ENCODE measurements around the gene CLIP1. TPM values are rescaled to one million over a fixed set of nuclear protein-coding genes. Genes with fewer than 3 reads are reported as not detected.

CLIP1 gene
- total and polyA plus RNA-seq, 7 donors = 16.8 to 257 (median 159) TPM

- WGBS, 2 donors = 96 to 97% methylated on average over 8 of the region's 8 CpGs
These were observed 171.9 kb downstream of the CLIP1 start for GRCh38 chr12:122250536-122250935.

GRCh38 chr12:122250047-122250446, 172.4 kb downstream of the CLIP1 start:
- no peaks in the 10 kb centered on the region for H3K9me3 ChIP-seq
- H3K27ac ChIP-seq = no peak overlapping the region
- no peaks in the 10 kb centered on the region for H3K27me3 ChIP-seq
- no peak for DNase-seq
- TF ChIP-seq EP300 (IDR thresholded peaks at IDR 0.05) = no peak
- TF ChIP-seq POLR2A (IDR thresholded peaks at IDR 0.05) = no peak
- TF ChIP-seq CTCF (IDR thresholded peaks at IDR 0.05) = no peak
- TF ChIP-seq POLR2AphosphoS5 (IDR thresholded peaks at IDR 0.05) = no peak
- WGBS, 2 donors = 95 to 96% methylated on average over 6 of the region's 6 CpGs
- peaks cover 0 to 49% (median 8%) of the 10 kb centered on the region in 4 donors for H3K36me3 ChIP-seq
- no peaks in the 10 kb centered on the region for H3K4me1 ChIP-seq
- H3K4me3 ChIP-seq = no peak overlapping the region
- intact Hi-C loops (cut with DNase I) = no loop called here

More at GRCh38 chr12:122250536-122250935, 171.9 kb downstream of the CLIP1 start:
- Histone ChIP-seq H3K27ac (no peak overlapping the region), H3K27me3 (no peaks in the 10 kb centered on the region), H3K36me3 (peaks cover 0 to 53% (median 8%) of the 10 kb centered on the region in 4 donors), H3K4me3 (no peak overlapping the region), H3K9me3 (no peaks in the 10 kb centered on the region), H3K4me1 (no peaks in the 10 kb centered on the region)
- DNase-seq = no peak
- no peak for TF ChIP-seq CTCF (IDR thresholded peaks at IDR 0.05)
- no peak for TF ChIP-seq POLR2AphosphoS5 (IDR thresholded peaks at IDR 0.05)
- no peak for TF ChIP-seq EP300 (IDR thresholded peaks at IDR 0.05)
- no peak for TF ChIP-seq POLR2A (IDR thresholded peaks at IDR 0.05)
- intact Hi-C loops (cut with DNase I) = no loop called here

- TF ChIP-seq POLR2AphosphoS5 (IDR thresholded peaks at IDR 0.05) (no peak), EP300 (IDR thresholded peaks at IDR 0.05) (no peak), CTCF (IDR thresholded peaks at IDR 0.05) (no peak), POLR2A (IDR thresholded peaks at IDR 0.05) (no peak)
- 93 to 98% methylated on average over 1 of the region's 1 CpG for WGBS, 2 donors
- H3K4me3 ChIP-seq = no peak overlapping the region
- H3K9me3 ChIP-seq = no peaks in the 10 kb centered on the region
- H3K27ac ChIP-seq = no peak overlapping the region
- H3K4me1 ChIP-seq = no peaks in the 10 kb centered on the region
- no peaks in the 10 kb centered on the region for H3K27me3 ChIP-seq
- H3K36me3 ChIP-seq = peaks cover 0 to 63% (median 14%) of the 10 kb centered on the region in 4 donors
- no peak for DNase-seq
- intact Hi-C loops (cut with DNase I) = no loop called here
These were observed 176.9 kb downstream of the CLIP1 start for GRCh38 chr12:122245553-122245952.

GRCh38 chr12:122244565-122245371, 177.7 kb downstream of the CLIP1 start:
- DNase-seq = no peak
- intact Hi-C loops (cut with DNase I) = no loop called here
- Histone ChIP-seq H3K36me3 (peaks cover 0 to 63% (median 14%) of the 10 kb centered on the region in 4 donors), H3K4me3 (no peak overlapping the region), H3K9me3 (no peaks in the 10 kb centered on the region), H3K27me3 (no peaks in the 10 kb centered on the region), H3K27ac (no peak overlapping the region), H3K4me1 (no peaks in the 10 kb centered on the region)
- WGBS, 2 donors = 86 to 87% methylated on average over 11 of the region's 11 CpGs
- TF ChIP-seq EP300 (IDR thresholded peaks at IDR 0.05) = no peak
- TF ChIP-seq POLR2AphosphoS5 (IDR thresholded peaks at IDR 0.05) = no peak
- TF ChIP-seq CTCF (IDR thresholded peaks at IDR 0.05) = no peak
- TF ChIP-seq POLR2A (IDR thresholded peaks at IDR 0.05) = no peak

Measured in sigmoid colon (tissue), 7 donors.